Thyroid gland (tissue), 4 donors: ENCODE results near the gene MASP1.

Experiments
- POLR2A ChIP-seq, 2 donors: fragments of 450-650 bp; IDR thresholded peaks; one replicate each; pipeline ENCODE4 v1.6.1; 2017; ENCODE audit warnings: antibody characterized with exemption in 2 of 2, mild to moderate bottlenecking in 2 of 2, moderate library complexity in 1 of 2
- TF ChIP-seq, protein P1 (sequence below), 6 experiments: fragments of 200-600 bp in 3 of 6; fragments of 450-650 bp in 3 of 6; sonication (generic) in 3 of 6; IDR thresholded peaks; one replicate each; pipeline ENCODE4 v1.5.1; 2016 to 2019; ENCODE audit warnings: antibody characterized with exemption in 6 of 6, mild to moderate bottlenecking in 2 of 6, inconsistent platforms in 1 of 6, moderate library complexity in 1 of 6

DNA sequence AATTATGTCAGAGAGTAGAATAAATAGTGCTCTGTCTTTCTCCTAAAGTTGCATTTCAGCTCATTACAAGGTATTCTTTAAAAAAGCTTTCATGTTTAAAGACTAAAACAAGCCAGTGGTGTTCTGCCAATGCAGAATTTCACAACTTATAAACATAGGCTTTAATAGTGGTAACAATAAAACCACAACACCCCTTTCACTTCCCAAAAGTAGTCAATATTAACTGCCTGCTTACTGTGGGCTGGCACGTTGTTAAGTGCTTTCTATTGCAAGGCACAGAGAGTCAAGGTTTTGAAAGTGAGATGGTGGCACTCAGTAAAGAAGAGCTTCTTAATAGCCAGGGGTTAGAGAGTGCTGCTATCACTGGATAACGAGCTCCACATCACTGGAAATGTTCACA lies 102.6 kb downstream of the MASP1 start:
- TF ChIP-seq, protein P1, sequence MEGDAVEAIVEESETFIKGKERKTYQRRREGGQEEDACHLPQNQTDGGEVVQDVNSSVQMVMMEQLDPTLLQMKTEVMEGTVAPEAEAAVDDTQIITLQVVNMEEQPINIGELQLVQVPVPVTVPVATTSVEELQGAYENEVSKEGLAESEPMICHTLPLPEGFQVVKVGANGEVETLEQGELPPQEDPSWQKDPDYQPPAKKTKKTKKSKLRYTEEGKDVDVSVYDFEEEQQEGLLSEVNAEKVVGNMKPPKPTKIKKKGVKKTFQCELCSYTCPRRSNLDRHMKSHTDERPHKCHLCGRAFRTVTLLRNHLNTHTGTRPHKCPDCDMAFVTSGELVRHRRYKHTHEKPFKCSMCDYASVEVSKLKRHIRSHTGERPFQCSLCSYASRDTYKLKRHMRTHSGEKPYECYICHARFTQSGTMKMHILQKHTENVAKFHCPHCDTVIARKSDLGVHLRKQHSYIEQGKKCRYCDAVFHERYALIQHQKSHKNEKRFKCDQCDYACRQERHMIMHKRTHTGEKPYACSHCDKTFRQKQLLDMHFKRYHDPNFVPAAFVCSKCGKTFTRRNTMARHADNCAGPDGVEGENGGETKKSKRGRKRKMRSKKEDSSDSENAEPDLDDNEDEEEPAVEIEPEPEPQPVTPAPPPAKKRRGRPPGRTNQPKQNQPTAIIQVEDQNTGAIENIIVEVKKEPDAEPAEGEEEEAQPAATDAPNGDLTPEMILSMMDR (IDR thresholded peaks at IDR 0.05) = no peak
- no peak for TF ChIP-seq POLR2A (IDR thresholded peaks at IDR 0.05)
